ENCODE measurements around the gene ARHGAP15.

- TF ChIP-seq CTCF (IDR thresholded peaks at IDR 0.05; ENCODE audit: low read depth, low read length, missing input control) (no peak), RAD21 (IDR thresholded peaks at IDR 0.05) (no peak), MAX (IDR thresholded peaks at IDR 0.05) (no peak), TAF1 (conservative IDR thresholded peaks at IDR 0.05) (no peak), JUND (IDR thresholded peaks at IDR 0.05) (no peak), SP1 (IDR thresholded peaks at IDR 0.05) (no peak), FOXA1 (IDR thresholded peaks at IDR 0.05) (no peak), YY1 (IDR thresholded peaks at IDR 0.05) (no peak)
Measured at GRCh38 chr2:143732076-143732475, 602.9 kb downstream of the ARHGAP15 start.

Measured in liver (tissue), 3 donors.